Skeletal muscle satellite cell (primary cell): ENCODE data around the gene MTA3. TPM values are rescaled to one million over a fixed set of nuclear protein-coding genes. Genes with fewer than 3 reads are reported as not detected.

Experiments used
- H3K27me3 ChIP-seq: 2 replicates; pipeline ENCODE4 v1.7.0; 2013; ENCODE audit warnings: low read length; ENCODE audit not compliant: control insufficient read depth, insufficient read depth
- H3K36me3 ChIP-seq: 2 replicates; pipeline ENCODE4 v1.7.0; 2013; ENCODE audit warnings: mild to moderate bottlenecking, control low read depth, low read length; ENCODE audit not compliant: insufficient read depth
- H3K4me1 ChIP-seq: 2 replicates; pipeline ENCODE4 v1.7.0; 2013; ENCODE audit warnings: low read length; ENCODE audit not compliant: control insufficient read depth, insufficient read depth
- H3K4me2 ChIP-seq: 2 replicates; pipeline ENCODE4 v1.7.0; 2013; ENCODE audit warnings: mild to moderate bottlenecking, low read length
- H3K4me3 ChIP-seq: 2 replicates; pipeline ENCODE4 v1.7.0; 2013; ENCODE audit warnings: low read length
- H3K9ac ChIP-seq: 2 replicates; pipeline ENCODE4 v1.7.0; 2013; ENCODE audit warnings: mild to moderate bottlenecking, low read depth, low read length, moderate library complexity
- H3K9me3 ChIP-seq: replicated peaks from 2 replicates; pipeline ENCODE4 v1.7.0; 2013; ENCODE audit warnings: mild to moderate bottlenecking, control low read depth, low read length
- total RNA-seq: library from RNA; depleted of rRNA; stranded (reverse); fragments of >200 nt; gene quantifications from 2 replicates; pipeline ENCODE4 v1.2.3, GENCODE V29; 2012; rRNA removed

The MTA3 gene
- total RNA-seq: 15.1 and 17.5 TPM in 2 replicates

DNA sequence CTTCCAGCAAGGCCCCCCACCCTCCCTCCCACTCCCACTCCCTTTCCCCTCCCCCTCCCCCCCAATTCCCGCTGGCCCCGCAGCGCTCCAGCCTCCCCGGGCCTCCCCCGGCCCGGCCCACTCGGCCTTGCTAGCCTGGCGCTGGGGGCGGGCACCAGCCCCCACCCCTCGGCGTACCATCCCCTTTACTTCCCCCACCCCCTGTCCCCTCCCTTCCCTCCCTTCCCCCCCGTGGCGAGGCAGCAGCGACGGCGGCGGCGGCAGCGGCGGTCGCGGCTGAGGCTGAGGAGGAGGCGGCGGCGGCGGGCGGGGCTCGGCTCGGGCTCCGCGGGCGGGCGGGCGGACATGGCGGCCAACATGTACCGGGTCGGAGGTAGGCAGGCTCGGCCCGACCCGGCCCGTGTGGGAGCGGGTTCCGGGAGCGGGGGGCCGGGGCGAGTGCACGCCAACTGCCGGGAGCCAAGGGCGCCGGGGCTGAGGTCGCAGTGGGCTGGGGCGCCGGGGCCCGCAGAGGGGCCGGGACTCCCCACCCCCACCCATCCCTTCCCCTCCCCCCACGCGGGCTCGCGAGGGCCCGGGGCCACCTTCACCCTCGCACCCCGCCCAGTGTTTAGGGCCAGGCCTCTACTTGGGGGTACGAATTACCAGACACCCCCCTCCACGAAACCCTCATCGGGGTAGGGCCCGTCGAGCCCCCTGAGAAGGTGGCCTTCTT lies at the start of gene MTA3:
Gene MTA3 (plus strand): TSS at position 232 of the 715 bp plus-strand sequence. CDS start 114 bp downstream, at position 346.
- peak within 1 kb of the TSS; percentile 57 for H3K9ac ChIP-seq
- peaks cover 22% of the 10 kb centered on the region for H3K4me1 ChIP-seq
- no peaks in the 10 kb centered on the region for H3K36me3 ChIP-seq
- H3K4me2 ChIP-seq: peak within 1 kb of the TSS; percentile 82
- peak within 1 kb of the TSS; percentile 90 for H3K4me3 ChIP-seq
- H3K27me3 ChIP-seq: no peaks in the 10 kb centered on the region
- no peaks in the 10 kb centered on the region for H3K9me3 ChIP-seq

- Histone ChIP-seq H3K4me3 (no peak overlapping the region), H3K4me1 (no peaks in the 10 kb centered on the region), H3K9ac (no peak overlapping the region), H3K9me3 (no peaks in the 10 kb centered on the region), H3K36me3 (no peaks in the 10 kb centered on the region), H3K27me3 (peaks cover 5% of the 10 kb centered on the region), H3K4me2 (no peak overlapping the region)
Observed at GRCh38 chr2:42519624-42520023, 48.8 kb upstream of the MTA3 start.

- Histone ChIP-seq H3K4me3 (no peak overlapping the region), H3K4me1 (no peaks in the 10 kb centered on the region), H3K27me3 (peaks cover 5% of the 10 kb centered on the region), H3K9me3 (no peaks in the 10 kb centered on the region), H3K36me3 (no peaks in the 10 kb centered on the region), H3K4me2 (no peak overlapping the region), H3K9ac (no peak overlapping the region)
Observed at GRCh38 chr2:42522035-42522434, 46.4 kb upstream of the MTA3 start.

DNA sequence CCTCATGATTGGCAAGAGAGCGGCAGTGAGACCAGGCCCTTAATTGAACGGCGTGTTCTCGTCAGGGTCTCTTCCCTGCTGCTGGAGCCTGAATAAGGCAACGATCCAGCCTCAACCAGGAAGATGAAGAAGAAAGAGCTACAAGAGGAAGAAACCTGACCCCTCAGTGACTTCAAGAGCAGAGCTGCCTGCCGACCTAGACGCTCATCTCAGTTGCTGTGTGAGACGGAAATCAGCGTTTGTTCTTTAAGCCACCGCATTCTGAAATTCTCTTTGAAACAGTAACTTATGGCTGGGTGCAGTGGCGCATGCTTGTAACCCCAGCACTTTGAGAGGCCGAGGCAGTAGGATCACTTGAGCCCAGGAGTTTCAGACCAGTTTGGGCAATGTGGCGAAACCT lies 45.1 kb upstream of the MTA3 start:
- Histone ChIP-seq H3K4me2 (no peak overlapping the region), H3K27me3 (peaks cover 5% of the 10 kb centered on the region), H3K4me1 (no peaks in the 10 kb centered on the region), H3K9ac (no peak overlapping the region), H3K36me3 (no peaks in the 10 kb centered on the region), H3K9me3 (no peaks in the 10 kb centered on the region), H3K4me3 (no peak overlapping the region)

- Histone ChIP-seq H3K9me3 (no peaks in the 10 kb centered on the region), H3K4me1 (no peaks in the 10 kb centered on the region), H3K4me3 (no peak overlapping the region), H3K36me3 (no peaks in the 10 kb centered on the region), H3K27me3 (no peaks in the 10 kb centered on the region), H3K4me2 (no peak overlapping the region), H3K9ac (no peak overlapping the region)
Observed at GRCh38 chr2:42532397-42532796, 36.0 kb upstream of the MTA3 start.

DNA sequence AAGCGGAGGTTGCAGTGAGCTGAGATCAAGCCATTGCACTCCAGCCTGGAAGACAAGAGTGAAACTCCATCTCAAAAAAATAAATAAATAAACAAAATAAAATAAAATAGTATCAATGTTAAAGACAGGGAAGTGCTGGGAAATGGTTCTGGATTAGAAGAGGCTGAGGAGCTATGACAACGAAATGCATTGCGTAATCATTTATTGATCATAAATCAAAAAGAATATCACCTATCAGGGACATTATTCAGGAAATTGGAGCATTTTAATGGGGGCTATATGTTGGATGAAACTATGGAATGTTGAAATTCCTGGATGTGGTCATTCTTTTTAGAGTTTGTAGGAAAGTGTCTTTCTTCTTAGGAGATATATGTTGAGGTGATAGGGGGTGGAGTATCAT lies 30.9 kb upstream of the MTA3 start:
- Histone ChIP-seq H3K4me2 (no peak overlapping the region), H3K36me3 (no peaks in the 10 kb centered on the region), H3K9me3 (no peaks in the 10 kb centered on the region), H3K4me1 (no peaks in the 10 kb centered on the region), H3K9ac (no peak overlapping the region), H3K27me3 (no peaks in the 10 kb centered on the region), H3K4me3 (no peak overlapping the region)

GRCh38 chr2:42542871-42543270 lies 25.6 kb upstream of the MTA3 start:
- no peak overlapping the region for H3K4me2 ChIP-seq
- H3K27me3 ChIP-seq: no peaks in the 10 kb centered on the region
- H3K9ac ChIP-seq: no peak overlapping the region
- H3K4me1 ChIP-seq: no peaks in the 10 kb centered on the region
- H3K4me3 ChIP-seq: no peak overlapping the region
- H3K9me3 ChIP-seq: no peaks in the 10 kb centered on the region
- no peaks in the 10 kb centered on the region for H3K36me3 ChIP-seq

GRCh38 chr2:42545023-42545721 lies 23.3 kb upstream of the MTA3 start:
- Histone ChIP-seq H3K9ac (no peak overlapping the region), H3K27me3 (no peaks in the 10 kb centered on the region), H3K4me1 (no peaks in the 10 kb centered on the region), H3K4me2 (no peak overlapping the region), H3K36me3 (no peaks in the 10 kb centered on the region), H3K9me3 (no peaks in the 10 kb centered on the region), H3K4me3 (no peak overlapping the region)

- H3K9ac ChIP-seq: no peak overlapping the region
- H3K36me3 ChIP-seq: no peaks in the 10 kb centered on the region
- H3K4me1 ChIP-seq: no peaks in the 10 kb centered on the region
- H3K4me2 ChIP-seq: no peak overlapping the region
- H3K9me3 ChIP-seq: no peaks in the 10 kb centered on the region
- H3K4me3 ChIP-seq: no peak overlapping the region
- H3K27me3 ChIP-seq: no peaks in the 10 kb centered on the region
Observed at GRCh38 chr2:42545841-42546390, 22.5 kb upstream of the MTA3 start.

DNA sequence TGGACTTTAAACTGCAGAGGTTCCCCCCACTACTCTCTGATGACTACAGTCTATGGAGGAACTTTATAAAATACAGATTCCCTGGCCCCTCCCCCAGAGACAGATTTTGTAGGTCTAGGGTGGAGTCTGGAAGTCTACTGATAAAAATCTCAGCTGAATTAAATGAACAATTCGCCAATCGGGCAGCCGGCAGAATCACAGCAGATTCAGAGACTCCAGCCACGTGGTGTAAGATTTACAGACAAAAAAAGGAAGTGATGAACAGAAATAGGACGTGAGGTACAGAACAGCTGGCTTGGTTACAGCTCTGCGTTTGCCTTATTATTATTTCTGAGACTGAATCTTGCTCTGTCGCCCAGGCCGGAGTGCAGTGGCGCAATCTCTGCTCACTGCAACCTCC lies 21.4 kb upstream of the MTA3 start:
- Histone ChIP-seq H3K4me1 (no peaks in the 10 kb centered on the region), H3K4me3 (no peak overlapping the region), H3K36me3 (no peaks in the 10 kb centered on the region), H3K9me3 (no peaks in the 10 kb centered on the region), H3K27me3 (no peaks in the 10 kb centered on the region), H3K9ac (no peak overlapping the region), H3K4me2 (no peak overlapping the region)

GRCh38 chr2:42547446-42548295 lies 20.8 kb upstream of the MTA3 start:
- no peak overlapping the region for H3K4me2 ChIP-seq
- H3K36me3 ChIP-seq: no peaks in the 10 kb centered on the region
- no peaks in the 10 kb centered on the region for H3K9me3 ChIP-seq
- H3K9ac ChIP-seq: no peak overlapping the region
- H3K4me3 ChIP-seq: no peak overlapping the region
- no peaks in the 10 kb centered on the region for H3K27me3 ChIP-seq
- H3K4me1 ChIP-seq: no peaks in the 10 kb centered on the region
